Liver (tissue), 9 donors: ENCODE results near the gene ABITRAM. TPM values are rescaled to one million over a fixed set of nuclear protein-coding genes. Genes with fewer than 3 reads are reported as not detected.

Source experiments
- DNase-seq: peaks from one replicate; pipeline ENCODE4 v3.0.0-alpha.2; 2017; ENCODE audit warnings: low spot score
- H3K27ac ChIP-seq, 2 donors: one replicate each; pipeline ENCODE4 v1.7.0; 2013; ENCODE audit warnings: inconsistent platforms in 2 of 2, low read length in 2 of 2, control low read depth in 1 of 2, low read depth in 1 of 2, mild to moderate bottlenecking in 1 of 2
- H3K27me3 ChIP-seq, 4 donors: one replicate each; pipeline versions ENCODE4 v1.6.1 to v1.7.0; 2013; ENCODE audit warnings: low read length in 3 of 4, inconsistent platforms in 1 of 4, mild to moderate bottlenecking in 1 of 4, moderate library complexity in 1 of 4; ENCODE audit not compliant: control insufficient read depth in 4 of 4, insufficient read depth in 4 of 4
- H3K36me3 ChIP-seq, 4 donors: one replicate each; pipeline versions ENCODE4 v1.6.1 to v1.7.0; 2013; ENCODE audit warnings: low read length in 3 of 4, mild to moderate bottlenecking in 3 of 4, low read depth in 1 of 4, moderate library complexity in 1 of 4; ENCODE audit not compliant: control insufficient read depth in 4 of 4, insufficient read depth in 3 of 4
- H3K4me1 ChIP-seq, 4 donors: one replicate each; pipeline versions ENCODE4 v1.6.1 to v1.7.0; 2013; ENCODE audit warnings: low read length in 3 of 4, mild to moderate bottlenecking in 3 of 4, moderate library complexity in 1 of 4; ENCODE audit not compliant: control insufficient read depth in 4 of 4, insufficient read depth in 4 of 4
- H3K4me3 ChIP-seq, 3 donors: one replicate each; pipeline versions ENCODE4 v1.6.1 to v1.7.0; 2013; ENCODE audit warnings: low read length in 3 of 3, control low read depth in 1 of 3, low read depth in 1 of 3, mild to moderate bottlenecking in 1 of 3
- H3K9ac ChIP-seq, 2 donors: one replicate each; pipeline ENCODE4 v1.7.0; 2013; ENCODE audit warnings: low read length in 2 of 2, mild to moderate bottlenecking in 2 of 2, moderate library complexity in 2 of 2, control low read depth in 1 of 2, low read depth in 1 of 2
- H3K9me3 ChIP-seq, 4 donors: one replicate each; pipeline versions ENCODE4 v1.6.1 to v1.7.0; 2013; ENCODE audit warnings: low read length in 3 of 4; ENCODE audit not compliant: control insufficient read depth in 4 of 4
- ATF3 ChIP-seq: IDR thresholded peaks from 2 replicates; pipeline ENCODE4 v1.6.1; 2016; ENCODE audit warnings: antibody characterized with exemption
- CTCF ChIP-seq: fragments of 150-350 bp; IDR thresholded peaks from 2 replicates; pipeline ENCODE4 v1.5.1; 2017; ENCODE audit warnings: improper control_type of control experiment, low read depth, low read length; ENCODE audit not compliant: missing input control
- EGR1 ChIP-seq, 2 donors: IDR thresholded peaks; 2 replicates each; pipeline ENCODE4 v1.6.1; 2016 to 2018; ENCODE audit warnings: antibody characterized with exemption in 2 of 2, low read depth in 2 of 2
- FOXA1 ChIP-seq: IDR thresholded peaks from 2 replicates; pipeline ENCODE4 v1.6.1; 2016; ENCODE audit warnings: antibody characterized with exemption
- FOXA2 ChIP-seq: IDR thresholded peaks from 2 replicates; pipeline ENCODE4 v1.6.1; 2016; ENCODE audit warnings: antibody characterized with exemption
- GABPA ChIP-seq, 2 donors: IDR thresholded peaks in 1 of 2; conservative IDR thresholded peaks in 1 of 2; 2 replicates each; pipeline ENCODE4 v1.6.1; 2016; ENCODE audit warnings: antibody characterized with exemption in 2 of 2, mild to moderate bottlenecking in 1 of 2, moderate library complexity in 1 of 2
- HNF4A ChIP-seq, 2 donors: conservative IDR thresholded peaks; 2 replicates each; pipeline ENCODE4 v1.6.1; 2016; ENCODE audit warnings: antibody characterized with exemption in 2 of 2, mild to moderate bottlenecking in 2 of 2
- HNF4G ChIP-seq: IDR thresholded peaks from 2 replicates; pipeline ENCODE4 v1.6.1; 2016; ENCODE audit warnings: antibody characterized with exemption
- JUND ChIP-seq, 2 donors: IDR thresholded peaks; 2 replicates each; pipeline ENCODE4 v1.6.1; 2016; ENCODE audit warnings: antibody characterized with exemption in 2 of 2
- MAX ChIP-seq: IDR thresholded peaks from 2 replicates; pipeline ENCODE4 v1.6.1; 2016; ENCODE audit warnings: antibody characterized with exemption
- NR2F2 ChIP-seq: IDR thresholded peaks from 2 replicates; pipeline ENCODE4 v1.6.1; 2016; ENCODE audit warnings: antibody characterized with exemption
- RAD21 ChIP-seq, 2 donors: IDR thresholded peaks; 2 replicates each; pipeline ENCODE4 v1.6.1; 2016; ENCODE audit warnings: antibody characterized with exemption in 2 of 2, mild to moderate bottlenecking in 2 of 2
- REST ChIP-seq: IDR thresholded peaks from 2 replicates; pipeline ENCODE4 v1.6.1; 2016; ENCODE audit warnings: antibody characterized with exemption, mild to moderate bottlenecking
- RXRA ChIP-seq, 2 donors: IDR thresholded peaks; 2 replicates each; pipeline ENCODE4 v1.6.1; 2017 to 2018; ENCODE audit warnings: antibody characterized with exemption in 2 of 2, mild to moderate bottlenecking in 1 of 2
- SP1 ChIP-seq: IDR thresholded peaks from 2 replicates; pipeline ENCODE4 v1.6.1; 2018; ENCODE audit warnings: antibody characterized with exemption, mild to moderate bottlenecking
- TAF1 ChIP-seq: conservative IDR thresholded peaks from 2 replicates; pipeline ENCODE4 v1.6.1; 2016; ENCODE audit warnings: antibody characterized with exemption, mild to moderate bottlenecking
- YY1 ChIP-seq: IDR thresholded peaks from 2 replicates; pipeline ENCODE4 v1.6.1; 2016; ENCODE audit warnings: antibody characterized with exemption, mild to moderate bottlenecking
- ZBTB33 ChIP-seq: IDR thresholded peaks from 2 replicates; pipeline ENCODE4 v1.6.1; 2016; ENCODE audit warnings: antibody characterized with exemption
- WGBS: extraction: QIAGEN DNeasy Blood & Tissue Kit; methylation state at CpG from one replicate; pipeline ENCODE4 v1.1.7; 2013; 5-methylcytosine and 5-hydroxymethylcytosine counted together
- polyA plus RNA-seq, 2 donors: library from polyadenylated mRNA; stranded (reverse) in 1 of 2; unstranded in 1 of 2; fragments of 200-250 nt in 1 of 2; fragments of >200 nt in 1 of 2; fragmentation: Nextera tagmentation in 1 of 2; extraction: Ambion mirVana in 1 of 2; gene quantifications; one replicate each; pipeline versions ENCODE4 v1.2.1 to v1.2.3, GENCODE V29; 2013 to 2015
- total RNA-seq, 2 donors: library from RNA; depleted of rRNA; stranded (reverse); fragments of >200 nt; gene quantifications; one replicate each; pipeline ENCODE4 v1.2.3, GENCODE V29; 2014
- donor health status: healthy.
- donor health status: healthy.
- donor health status: healthy.
- donor health status: healthy.
- donor health status: healthy.

ABITRAM gene
- total and polyA plus RNA-seq, 4 donors = 3.5 to 8.2 (median 5.5) TPM

GRCh38 chr9:108950168-108950567, 16.0 kb downstream of the ABITRAM start:
- 89% methylated on average over 1 of the region's 1 CpG for WGBS
- Histone ChIP-seq H3K36me3 (no peaks in the 10 kb centered on the region), H3K27ac (no peak overlapping the region), H3K4me1 (no peaks in the 10 kb centered on the region), H3K9ac (no peak overlapping the region), H3K27me3 (no peaks in the 10 kb centered on the region), H3K4me3 (no peak overlapping the region), H3K9me3 (no peaks in the 10 kb centered on the region)
- DNase-seq = no peak
- TF ChIP-seq TAF1 (no peak), ATF3 (no peak), RXRA (IDR thresholded peaks at IDR 0.05) (no peak), RAD21 (IDR thresholded peaks at IDR 0.05) (no peak), MAX (no peak), YY1 (no peak), SP1 (no peak), NR2F2 (no peak), EGR1 (IDR thresholded peaks at IDR 0.05; ENCODE audit: low read depth in 2 of 2) (no peak), HNF4A (conservative IDR thresholded peaks at IDR 0.05) (no peak), CTCF (no peak), JUND (IDR thresholded peaks at IDR 0.05) (no peak), ZBTB33 (no peak), FOXA2 (no peak), FOXA1 (no peak), GABPA (IDR thresholded peaks at IDR 0.05 in 1 of 2, conservative IDR thresholded peaks at IDR 0.05 in 1 of 2) (no peak), REST (no peak), HNF4G (no peak)

- TF ChIP-seq TAF1 = no peak
- TF ChIP-seq HNF4G = no peak
- TF ChIP-seq EGR1 (IDR thresholded peaks at IDR 0.05; ENCODE audit: low read depth in 2 of 2) = no peak
- no peak for TF ChIP-seq SP1
- TF ChIP-seq FOXA2 = no peak
- TF ChIP-seq HNF4A (conservative IDR thresholded peaks at IDR 0.05) = no peak
- no peak for TF ChIP-seq GABPA (IDR thresholded peaks at IDR 0.05 in 1 of 2, conservative IDR thresholded peaks at IDR 0.05 in 1 of 2)
- TF ChIP-seq CTCF = no peak
- TF ChIP-seq RAD21 (IDR thresholded peaks at IDR 0.05) = no peak
- TF ChIP-seq ATF3 = no peak
- no peak for TF ChIP-seq JUND (IDR thresholded peaks at IDR 0.05)
- TF ChIP-seq MAX = no peak
- no peak for TF ChIP-seq FOXA1
- no peak for TF ChIP-seq RXRA (IDR thresholded peaks at IDR 0.05)
- H3K4me1 ChIP-seq = no peaks in the 10 kb centered on the region
- no peaks in the 10 kb centered on the region for H3K27me3 ChIP-seq
- no peak overlapping the region for H3K27ac ChIP-seq
- no peak overlapping the region for H3K4me3 ChIP-seq
- no peak for DNase-seq
- H3K36me3 ChIP-seq = no peaks in the 10 kb centered on the region
- H3K9ac ChIP-seq = no peak overlapping the region
- 90% methylated on average over 2 of the region's 2 CpGs for WGBS
- H3K9me3 ChIP-seq = no peaks in the 10 kb centered on the region
Measured at GRCh38 chr9:108951578-108951977, 17.4 kb downstream of the ABITRAM start.
